CD4-positive, alpha-beta T cell treated with Interferon alpha-2 for 1 hour (primary cell): ENCODE data around the gene CCL13.
A peak's percentile ranks its signal among the peaks of the same experiment; 100 is the strongest.

Experiments used
- DNase-seq, 2 donors: peaks; one replicate each; pipeline ENCODE4 v3.0.0-alpha.2; 2020 to 2022

CCL13 gene

DNA sequence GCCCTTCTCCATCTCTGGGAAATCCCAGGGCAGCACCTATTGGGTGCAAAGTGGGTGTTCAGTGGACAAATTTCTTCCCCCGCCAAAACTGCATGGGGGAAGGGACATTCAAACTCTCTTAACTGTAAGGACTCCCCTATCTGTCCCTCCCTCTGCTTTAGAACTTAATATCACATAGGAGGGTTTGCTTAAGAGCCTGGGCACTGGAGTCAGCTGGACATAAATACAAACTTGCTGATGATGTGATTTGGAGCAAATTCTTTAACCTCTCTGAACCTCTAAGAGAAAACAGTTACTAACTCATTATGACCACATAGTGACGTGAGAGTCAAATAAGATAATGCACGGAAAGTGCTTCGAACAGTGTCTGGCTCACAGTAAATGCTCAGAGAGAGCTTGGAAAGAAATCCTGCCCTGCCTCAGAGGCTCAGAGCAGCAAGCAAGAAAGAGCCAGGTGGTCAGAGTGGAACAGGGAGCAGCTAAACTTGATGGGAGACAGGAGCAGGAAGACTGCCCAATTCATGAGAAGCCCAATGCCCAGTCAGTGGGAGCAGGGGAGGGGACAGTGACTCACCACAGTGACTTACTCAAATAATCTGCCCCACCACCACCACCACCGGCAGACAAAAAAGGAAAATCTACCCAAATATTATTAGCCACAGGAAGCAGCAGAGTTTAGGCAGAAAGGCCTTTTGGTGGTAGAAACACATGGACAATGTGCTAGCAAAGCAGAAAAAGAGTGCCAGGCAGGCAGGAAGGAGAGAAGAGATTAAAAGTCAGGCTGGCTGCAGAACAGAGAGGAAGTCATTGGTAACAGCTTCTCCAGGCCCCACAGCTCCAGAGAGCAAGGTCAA, 30.6 kb downstream of the CCL13 start:
- DNase-seq, result peak in 1 of 2 donors; percentile 15

DNA sequence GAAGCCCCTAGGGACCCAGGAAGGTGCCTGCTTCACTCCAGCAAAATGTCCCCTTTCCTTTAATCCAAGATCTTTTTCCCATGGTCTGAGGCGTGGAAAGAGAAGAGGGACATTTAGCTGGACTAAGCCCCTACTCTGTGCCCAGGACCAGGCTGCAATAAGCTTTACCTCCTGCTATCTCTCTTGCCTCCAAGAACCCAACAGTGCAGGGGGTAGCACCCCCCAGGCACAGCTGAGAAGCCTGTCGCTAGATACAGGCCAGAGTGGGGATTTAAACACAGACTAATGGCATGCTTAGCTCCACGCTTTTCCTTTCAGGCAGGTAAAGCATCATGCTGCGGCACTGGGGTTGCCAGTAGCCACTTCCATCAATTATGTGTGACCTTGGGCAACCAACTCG, 31.3 kb downstream of the CCL13 start:
- no peak for DNase-seq

DNA sequence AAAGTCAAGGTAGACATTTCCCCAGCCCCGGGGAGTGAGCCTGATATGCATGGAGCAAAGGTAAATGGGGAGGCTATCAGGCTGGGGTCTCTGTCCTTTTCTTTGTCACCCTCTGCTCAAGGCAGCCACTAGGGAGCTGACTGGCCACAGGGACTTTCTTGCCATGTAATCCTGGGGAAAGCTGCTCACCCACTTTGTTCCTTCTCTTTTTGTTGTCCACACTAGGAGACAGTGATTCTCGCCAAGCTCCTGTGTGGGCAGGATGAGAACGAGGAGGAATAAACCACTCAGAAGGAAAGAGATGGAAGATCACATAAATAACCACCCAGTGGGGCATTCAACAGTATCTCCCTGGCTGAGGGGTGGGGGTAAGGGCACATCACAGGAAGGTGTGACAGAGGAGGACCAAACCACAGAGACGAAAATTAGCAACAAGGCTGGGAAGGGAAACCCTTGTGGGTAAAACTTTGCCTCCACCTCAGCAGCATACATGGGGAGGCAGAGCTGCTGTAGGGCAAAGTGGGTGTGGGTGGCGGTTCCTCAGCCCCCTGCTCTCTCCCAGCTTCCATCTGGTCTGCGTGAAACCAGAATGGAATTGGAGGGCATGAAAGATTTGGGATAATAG, 33.0 kb downstream of the CCL13 start:
- no peak for DNase-seq

DNA sequence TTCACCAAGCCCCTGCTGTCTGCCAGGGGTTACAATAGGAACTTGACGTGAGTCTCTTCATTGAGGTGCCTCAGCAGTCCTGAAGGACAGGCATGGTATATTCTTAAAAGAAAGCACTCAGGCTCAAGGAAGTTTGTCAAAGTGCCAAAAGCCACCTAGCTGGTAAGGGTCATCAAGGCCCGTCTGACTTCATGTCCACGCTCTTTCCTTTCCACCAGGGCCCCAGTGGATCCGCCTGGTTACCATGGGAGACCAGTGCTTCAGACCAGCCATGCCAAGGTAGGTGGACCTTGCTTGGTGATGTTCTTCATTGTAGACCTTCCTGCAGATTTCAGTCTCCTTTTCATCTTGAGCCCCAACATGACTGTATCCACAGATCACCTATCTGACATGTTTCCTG, 34.4 kb downstream of the CCL13 start:
- DNase-seq, result no peak

DNA sequence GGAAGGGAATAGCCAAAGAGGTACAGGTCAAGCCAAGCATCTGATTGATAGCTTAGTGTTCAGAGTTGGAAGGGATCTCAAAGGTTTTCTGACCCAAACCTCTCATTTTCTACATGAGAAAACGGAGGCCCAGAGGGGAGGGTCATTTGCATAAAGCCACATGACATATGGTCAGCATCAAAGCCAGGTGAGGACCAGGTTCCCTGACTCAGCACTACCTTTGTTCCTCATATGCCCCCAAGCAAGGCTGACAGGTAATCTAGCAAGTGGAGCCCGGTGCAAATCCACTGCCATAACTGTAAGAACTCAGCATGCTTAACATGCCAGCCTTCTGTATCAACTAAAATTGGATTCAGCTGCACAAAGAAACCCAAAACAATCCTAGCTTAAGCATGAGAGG, 35.0 kb downstream of the CCL13 start:
- DNase-seq, result no peak

DNA sequence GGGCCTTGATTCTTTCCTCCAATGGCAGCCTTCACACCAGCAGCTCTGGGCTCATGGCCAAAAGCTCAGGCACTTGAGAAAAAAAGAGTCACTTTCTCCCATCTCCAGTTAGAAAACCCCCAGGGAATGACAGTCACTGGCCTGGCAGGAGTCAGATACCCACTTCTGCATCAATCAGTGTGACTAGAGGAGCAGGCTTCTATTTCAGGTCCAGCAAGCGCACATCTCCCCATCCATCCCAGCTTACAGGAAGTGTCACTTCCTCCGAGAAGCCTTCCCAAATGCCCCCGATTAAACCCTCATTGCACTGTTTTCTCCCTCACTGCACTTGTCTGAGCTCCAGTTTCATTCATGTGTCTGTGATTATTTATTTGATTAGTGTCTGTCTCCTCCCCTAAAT, 37.1 kb downstream of the CCL13 start:
- DNase-seq, result no peak

DNA sequence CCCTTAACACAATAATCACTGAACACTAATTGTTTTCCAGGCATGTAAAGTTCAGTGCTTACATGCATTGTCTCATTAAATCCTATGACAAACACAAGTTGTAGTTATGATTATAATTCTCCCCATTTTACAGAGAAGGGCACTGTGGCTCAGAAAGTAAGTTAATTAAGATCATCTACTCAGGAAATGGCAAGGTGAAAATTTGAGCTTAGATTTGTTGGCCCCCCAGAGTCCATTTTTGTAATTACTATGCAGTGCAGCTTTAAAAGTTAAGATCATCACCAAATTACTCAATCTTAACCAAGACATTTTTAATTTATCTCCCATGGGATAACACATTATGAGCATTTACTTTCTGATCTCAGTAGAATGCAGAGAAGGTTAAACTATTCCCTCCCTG, 41.0 kb downstream of the CCL13 start:
- no peak for DNase-seq

DNA sequence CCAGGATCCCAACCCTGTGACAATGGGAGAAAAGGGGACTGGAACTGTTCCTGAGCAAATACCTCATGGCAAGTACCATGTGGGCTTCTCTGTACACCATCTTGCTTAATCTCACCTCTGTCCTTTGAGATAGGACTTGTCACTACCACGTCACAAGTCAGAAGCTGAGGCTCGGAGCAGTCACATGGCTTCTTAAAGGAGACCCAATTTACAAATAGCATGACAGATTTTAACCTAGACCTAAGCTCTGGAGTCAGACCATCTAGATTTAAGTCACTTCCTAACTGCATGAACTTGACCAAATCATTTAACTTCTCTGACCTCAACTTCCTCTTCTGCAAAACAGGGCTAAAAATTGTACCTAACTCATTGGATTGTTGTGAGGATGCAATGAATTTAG, 42.7 kb downstream of the CCL13 start:
- no peak for DNase-seq

DNA sequence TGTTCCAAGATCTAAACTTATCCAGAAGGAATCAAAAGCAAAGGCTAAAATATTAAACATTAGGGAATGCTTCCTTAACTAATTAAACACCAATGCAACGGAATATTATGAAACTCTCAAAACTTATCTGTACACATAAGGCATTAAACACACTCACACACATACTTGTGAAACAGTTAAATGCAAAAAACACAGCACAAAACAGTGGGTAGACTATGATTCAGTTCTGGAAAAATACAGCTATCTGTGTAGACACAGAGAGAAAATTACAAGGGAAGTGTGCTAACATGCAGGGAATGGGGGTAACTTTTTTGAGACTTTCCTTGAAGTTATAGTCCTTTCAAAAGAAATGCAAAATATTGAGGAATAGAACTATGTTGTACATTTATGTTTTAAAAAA, 43.4 kb downstream of the CCL13 start:
- DNase-seq, result no peak

DNA sequence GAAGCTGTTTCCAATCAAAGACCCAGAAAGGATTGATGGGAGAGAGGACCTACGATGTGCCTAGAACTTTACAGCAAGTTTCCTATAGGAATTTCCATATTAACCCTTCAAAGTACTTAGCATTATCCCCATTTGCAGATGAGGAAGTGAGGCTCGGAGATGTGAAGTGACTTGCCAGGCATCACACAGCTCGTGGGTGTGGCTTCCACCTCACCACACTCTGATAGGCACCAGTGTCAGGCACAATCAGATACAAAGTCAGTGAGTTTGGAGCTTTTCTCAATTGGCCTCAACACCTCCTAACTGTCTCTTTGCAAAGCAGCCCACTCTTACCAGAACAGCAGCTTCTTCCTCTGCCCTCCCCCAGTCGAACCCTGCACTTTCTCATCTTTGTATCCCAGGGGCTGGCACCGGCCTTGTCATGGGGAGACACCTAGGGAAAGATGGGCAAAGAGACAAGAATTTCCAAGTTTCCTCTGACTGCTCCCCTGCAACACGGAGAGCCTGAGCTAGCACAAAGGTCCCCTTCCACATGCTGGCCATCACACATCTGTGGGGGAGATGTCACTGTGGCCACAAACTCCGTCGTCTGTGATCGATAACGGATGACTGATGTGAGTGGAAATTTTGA, 44.1 kb downstream of the CCL13 start:
- DNase-seq, result no peak

DNA sequence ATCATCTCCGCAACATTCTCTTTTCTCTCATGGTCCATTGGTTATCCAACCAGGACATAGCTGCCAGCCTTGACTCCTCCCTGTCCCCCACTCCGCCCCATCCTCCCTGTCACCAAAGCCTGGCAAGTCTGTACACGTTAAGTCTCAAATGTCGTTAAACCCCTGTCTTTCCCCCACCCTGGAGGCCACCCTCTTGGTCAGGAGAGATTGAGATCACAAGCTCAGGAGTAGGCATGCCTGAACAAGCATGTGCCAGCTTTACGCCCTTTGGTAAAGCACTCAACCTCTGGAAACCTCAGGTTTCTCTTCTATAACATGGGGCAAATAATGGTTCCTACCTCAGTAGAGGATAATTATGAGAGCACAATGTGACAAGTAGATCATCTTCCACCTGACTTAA, 44.9 kb downstream of the CCL13 start:
- no peak for DNase-seq

DNA sequence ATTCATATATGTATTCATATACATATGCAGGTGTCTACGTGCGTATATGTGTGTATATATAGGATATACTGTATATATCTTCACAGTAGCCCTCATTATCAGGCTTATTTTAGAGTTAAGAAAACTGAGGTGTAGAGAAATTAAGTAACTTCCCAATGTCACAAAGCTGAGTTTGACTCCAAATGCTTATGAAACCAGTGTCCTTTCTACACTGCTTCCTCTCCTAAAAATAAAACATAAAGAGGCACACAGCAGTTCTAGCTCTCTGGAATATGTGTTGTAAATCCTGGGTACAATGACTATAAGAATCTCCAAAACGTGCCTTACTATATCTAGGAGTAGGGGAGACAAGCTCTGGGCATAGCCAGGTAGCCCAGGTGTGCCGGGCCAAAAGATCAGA, 46.7 kb downstream of the CCL13 start:
- DNase-seq, result no peak

DNA sequence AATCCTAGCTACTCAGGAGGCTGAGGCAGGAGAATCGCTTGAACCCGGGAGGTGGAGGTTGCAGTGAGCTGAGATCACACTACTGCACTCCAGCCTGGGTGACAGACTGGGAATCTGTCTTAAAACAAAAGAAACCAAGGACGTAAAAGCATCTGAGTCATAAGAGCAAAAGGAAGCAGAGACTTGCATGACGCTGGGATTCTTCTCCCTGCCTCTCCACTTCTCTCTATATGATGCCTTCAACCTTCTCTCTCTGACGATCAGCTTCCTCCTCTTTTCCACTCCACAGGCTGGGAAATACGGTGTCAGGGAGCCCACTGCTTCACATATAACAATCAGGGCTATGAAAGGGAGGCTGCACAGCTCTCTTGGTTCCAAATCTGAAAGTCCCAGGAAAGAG, 49.9 kb downstream of the CCL13 start:
- no peak for DNase-seq
